GM12872 (cell line): ENCODE measurements around the gene TMEM154.

Experiments used
- TF ChIP-seq, protein P1 (sequence below): IDR thresholded peaks from 3 replicates; pipeline ENCODE4 v1.5.1; 2011; ENCODE audit warnings: low read depth, mild to moderate bottlenecking, low read length, moderate library complexity; ENCODE audit not compliant: insufficient read depth

The TMEM154 gene

DNA sequence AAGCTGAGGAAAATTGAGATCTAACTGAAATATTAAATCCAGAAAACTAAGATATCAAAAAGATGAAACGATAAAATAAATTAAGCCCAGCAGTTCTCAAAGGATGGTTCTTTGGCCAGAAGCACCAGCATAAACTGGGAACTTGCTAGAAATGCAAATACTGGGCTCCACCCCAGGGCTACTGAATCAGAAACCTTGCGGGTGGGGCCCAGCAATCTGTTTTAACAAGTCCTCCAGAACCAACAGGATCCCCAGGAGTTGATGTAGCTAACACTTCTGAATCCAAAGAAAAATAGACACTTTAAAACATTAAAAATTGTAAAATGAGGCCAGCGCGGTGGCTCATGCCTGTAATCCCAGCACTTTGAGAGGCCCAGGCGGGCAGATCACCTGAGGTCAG is 14.1 kb upstream of the TMEM154 start:
- TF ChIP-seq, protein P1, sequence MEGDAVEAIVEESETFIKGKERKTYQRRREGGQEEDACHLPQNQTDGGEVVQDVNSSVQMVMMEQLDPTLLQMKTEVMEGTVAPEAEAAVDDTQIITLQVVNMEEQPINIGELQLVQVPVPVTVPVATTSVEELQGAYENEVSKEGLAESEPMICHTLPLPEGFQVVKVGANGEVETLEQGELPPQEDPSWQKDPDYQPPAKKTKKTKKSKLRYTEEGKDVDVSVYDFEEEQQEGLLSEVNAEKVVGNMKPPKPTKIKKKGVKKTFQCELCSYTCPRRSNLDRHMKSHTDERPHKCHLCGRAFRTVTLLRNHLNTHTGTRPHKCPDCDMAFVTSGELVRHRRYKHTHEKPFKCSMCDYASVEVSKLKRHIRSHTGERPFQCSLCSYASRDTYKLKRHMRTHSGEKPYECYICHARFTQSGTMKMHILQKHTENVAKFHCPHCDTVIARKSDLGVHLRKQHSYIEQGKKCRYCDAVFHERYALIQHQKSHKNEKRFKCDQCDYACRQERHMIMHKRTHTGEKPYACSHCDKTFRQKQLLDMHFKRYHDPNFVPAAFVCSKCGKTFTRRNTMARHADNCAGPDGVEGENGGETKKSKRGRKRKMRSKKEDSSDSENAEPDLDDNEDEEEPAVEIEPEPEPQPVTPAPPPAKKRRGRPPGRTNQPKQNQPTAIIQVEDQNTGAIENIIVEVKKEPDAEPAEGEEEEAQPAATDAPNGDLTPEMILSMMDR = no peak

DNA sequence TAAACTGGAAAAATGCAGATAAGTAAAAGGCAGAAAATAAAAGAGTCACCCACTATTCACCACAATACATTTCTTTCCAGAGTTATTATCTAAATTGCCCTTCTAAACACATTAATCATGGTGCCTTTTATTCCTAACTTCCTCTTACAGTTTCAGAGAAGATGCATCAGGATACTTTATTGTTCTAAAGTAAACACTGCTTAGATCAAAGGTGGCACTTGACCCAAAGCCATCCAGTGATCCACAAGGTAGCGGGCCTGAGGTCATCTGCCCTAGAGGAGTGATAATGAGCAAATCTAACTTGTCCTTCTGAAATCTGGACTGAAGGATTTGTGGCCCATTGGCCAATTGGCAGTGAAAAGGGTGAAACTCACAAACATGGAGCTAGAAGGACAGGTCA is 12.0 kb upstream of the TMEM154 start:
- TF ChIP-seq, protein P1 = no peak

DNA sequence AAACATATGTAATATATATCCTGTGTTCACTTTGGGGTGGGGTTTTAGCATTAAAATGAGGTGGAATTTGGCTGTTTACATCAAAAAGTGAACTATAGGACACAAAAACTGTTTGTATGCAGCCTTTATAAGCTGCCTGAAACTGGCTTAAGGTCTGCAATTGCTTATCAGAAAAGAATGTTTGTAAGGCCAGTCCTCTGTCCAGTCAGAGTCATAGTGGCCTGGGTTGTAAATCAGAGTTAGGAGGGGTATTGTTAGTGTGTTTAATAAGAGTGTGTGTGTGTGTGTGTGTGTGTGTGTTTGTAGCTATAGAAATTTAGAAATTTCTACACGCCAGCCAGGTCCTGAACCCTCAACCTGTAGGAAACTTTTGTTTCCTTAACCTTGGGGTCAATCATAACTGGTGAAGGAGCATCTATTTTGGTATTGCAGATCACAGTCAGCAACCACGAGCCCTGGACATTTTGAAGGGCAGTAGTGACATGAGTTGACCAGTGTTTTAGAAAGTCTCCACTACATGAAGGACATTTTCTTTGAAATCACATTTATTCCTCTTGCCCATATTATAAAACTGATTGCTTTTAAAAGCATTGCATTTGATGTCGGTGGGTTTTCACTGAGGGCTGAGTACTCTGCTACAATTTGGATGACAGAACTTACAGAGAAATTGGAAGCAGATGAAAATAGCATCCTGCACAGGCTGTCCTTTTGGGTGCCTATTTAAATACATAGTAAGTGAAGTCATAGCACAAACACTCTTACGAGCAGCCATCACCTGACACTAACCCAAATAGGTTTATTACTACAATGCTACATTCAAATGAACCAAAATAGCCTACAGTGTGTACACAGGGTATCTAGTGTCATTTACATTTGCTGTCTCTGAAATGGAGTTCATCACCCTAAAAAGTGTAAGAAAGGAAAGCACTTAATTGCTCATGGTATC is 11.2 kb upstream of the TMEM154 start:
- TF ChIP-seq, protein P1 = no peak

DNA sequence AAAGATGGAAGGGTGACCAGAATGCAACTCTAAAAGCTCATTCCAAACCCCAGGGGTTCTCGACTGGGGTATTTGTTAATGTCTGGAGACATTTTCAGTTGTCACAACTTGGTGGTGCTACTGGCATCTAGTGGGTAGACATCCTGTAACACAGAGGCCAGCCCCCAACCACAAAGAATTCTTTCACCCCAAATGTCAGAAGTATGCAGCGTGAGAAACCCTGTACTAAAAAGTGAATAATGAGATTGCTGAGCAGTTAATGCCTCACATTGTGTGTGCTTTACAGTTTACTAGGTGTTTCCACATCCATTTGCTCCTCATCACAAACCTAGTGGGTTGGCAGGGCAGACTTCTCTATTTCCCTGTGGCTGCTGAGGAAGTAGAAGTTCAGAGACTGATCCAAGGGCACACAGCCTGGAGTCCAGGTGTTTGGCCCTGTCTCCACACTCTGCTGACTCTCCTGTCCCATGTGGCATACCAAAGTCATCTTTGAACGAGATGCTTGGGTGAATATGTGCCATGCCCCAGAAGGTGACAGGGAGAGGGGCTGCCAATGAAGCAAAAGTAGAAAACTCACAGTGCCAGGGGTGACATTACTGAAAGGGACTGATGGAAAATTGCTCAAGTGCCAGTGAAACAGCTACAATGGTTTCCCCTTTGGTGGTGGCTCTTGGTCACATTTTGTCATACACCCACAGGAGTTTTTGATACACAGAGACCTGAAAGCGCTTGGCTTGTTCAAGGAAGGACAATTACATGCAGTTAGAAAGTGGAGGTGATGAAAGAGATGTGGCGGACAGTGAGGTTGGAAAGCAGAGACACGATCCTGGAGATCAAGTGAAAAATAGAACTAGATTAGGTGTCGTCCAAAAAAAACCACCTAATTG is 10.1 kb upstream of the TMEM154 start:
- TF ChIP-seq, protein P1 = no peak

DNA sequence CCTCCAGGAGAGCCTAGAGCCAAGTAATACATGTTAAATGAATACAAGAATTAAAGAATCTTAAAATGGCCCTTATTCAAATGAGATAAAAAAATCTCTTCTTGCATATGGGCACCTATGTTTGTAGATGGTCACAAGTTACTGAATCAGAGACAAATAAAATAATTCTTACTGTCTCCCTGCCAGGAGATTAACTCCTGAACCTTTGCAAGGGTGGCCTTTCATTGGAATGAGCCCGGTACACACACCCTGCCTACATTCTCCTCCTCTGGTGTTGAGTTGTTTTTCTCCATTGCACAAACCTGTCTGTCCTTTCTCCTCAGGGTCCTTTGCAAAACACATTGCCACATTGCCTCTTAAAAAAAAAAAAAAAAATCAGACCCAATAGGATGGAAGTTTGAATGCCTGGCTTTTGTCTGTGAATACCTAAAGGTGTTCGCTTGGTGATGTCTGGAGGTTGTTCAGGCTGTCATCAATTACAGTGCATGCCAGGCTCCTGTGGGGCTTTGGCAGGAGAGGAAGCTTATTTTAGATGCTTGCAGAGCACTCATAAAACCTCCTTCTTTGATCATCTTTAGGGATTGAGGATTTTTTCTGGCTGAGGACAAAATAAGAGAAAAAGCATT is 8.3 kb upstream of the TMEM154 start:
- TF ChIP-seq, protein P1 = no peak

DNA sequence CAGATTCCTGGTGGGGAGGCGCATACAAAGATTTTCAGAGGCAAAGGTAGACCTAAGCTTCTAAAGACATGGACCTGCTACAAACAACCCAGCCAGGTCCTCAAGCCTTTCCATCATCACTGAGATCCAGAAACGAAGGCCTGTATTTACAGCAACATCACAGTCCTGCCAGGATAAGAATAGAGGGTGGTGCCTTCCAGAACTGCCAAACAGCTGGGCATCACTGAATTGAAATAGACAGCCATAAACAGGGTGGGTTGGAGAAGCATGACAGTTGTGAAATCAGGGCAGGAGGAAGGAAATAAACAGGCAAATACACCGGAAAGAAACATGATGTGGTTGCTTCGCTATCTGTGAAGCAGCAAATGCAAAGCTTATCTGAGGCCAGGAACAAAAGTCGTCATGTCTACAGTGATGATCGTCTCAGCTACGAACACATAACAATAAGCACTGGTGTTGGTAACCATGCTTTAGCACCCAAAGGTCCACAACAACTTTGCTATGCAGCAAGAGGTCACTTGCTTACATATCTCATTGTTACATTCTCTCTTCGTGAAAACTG is 6.7 kb upstream of the TMEM154 start:
- TF ChIP-seq, protein P1 = no peak
